H1 (cell line): Measurements from ENCODE around the gene MRPL55. TPM values are rescaled to one million over a fixed set of nuclear protein-coding genes. Genes with fewer than 3 reads are reported as not detected.

Experiments used
- NANOG ChIP-seq: IDR thresholded peaks from 2 replicates; pipeline ENCODE4 v1.6.1; 2011; ENCODE audit warnings: low read length, low read depth, mild to moderate bottlenecking, inconsistent platforms; ENCODE audit not compliant: insufficient read depth, poor library complexity, severe bottlenecking
- RAD21 ChIP-seq, 2 experiments: IDR thresholded peaks in 1 of 2; conservative IDR thresholded peaks in 1 of 2; 2 replicates each; pipeline ENCODE4 v1.6.1; 2011; ENCODE audit warnings: low read depth in 2 of 2, low read length in 2 of 2, improper control_type of control experiment in 1 of 2, inconsistent platforms in 1 of 2, mild to moderate bottlenecking in 1 of 2, moderate library complexity in 1 of 2
- SUZ12 ChIP-seq: fragments of 200-600 bp; sonication (generic); IDR thresholded peaks from 2 replicates; pipeline ENCODE4 v1.6.1; 2012; ENCODE audit warnings: mild to moderate bottlenecking, inconsistent platforms, low read length, moderate library complexity, mixed read lengths
- polyA plus RNA-seq, 7 experiments: library from polyadenylated mRNA; depleted of rRNA in 3 of 7; stranded (reverse) in 5 of 7; unstranded in 2 of 7; fragments of >200 nt in 5 of 7; fragments of 200-250 nt in 2 of 7; gene quantifications; 1 replicate in 5 of 7; 2 replicates in 1 of 7; 4 replicates in 1 of 7; pipeline versions ENCODE4 v1.2.1 to v1.2.3, GENCODE V29; 2011 to 2013; ENCODE audit warnings: missing spikeins in 2 of 7, mixed read lengths in 2 of 7
- total RNA-seq: library from RNA; stranded (reverse); fragmentation: NEBNext Ultra II Directional; extraction: Animal tissue kit (Norgen Biotek cat#: 25700); gene quantifications from 2 replicates; pipeline ENCODE4 v1.2.1, GENCODE V29; 2021

The MRPL55 gene
- total and polyA plus RNA-seq, 2 of the 8 experiments (the other 6 are each of a cell fraction or from before 2014, with no cell fraction given), result 59.0 to 244 TPM

- TF ChIP-seq SUZ12 (no peak), NANOG (no peak), RAD21 (IDR thresholded peaks at IDR 0.05 in 1 of 2, conservative IDR thresholded peaks at IDR 0.05 in 1 of 2; ENCODE audit: low read depth in 2 of 2, low read length in 2 of 2) (no peak)
Observed at GRCh38 chr1:228147151-228147693, 38.1 kb upstream of the MRPL55 start (continued).
